ENCODE measurements around the gene MRPS27. TPM values are rescaled to one million over a fixed set of nuclear protein-coding genes. Genes with fewer than 3 reads are reported as not detected.
A peak's percentile ranks its signal among the peaks of the same experiment; 100 is the strongest.

MRPS27 gene
- total and polyA plus RNA-seq, 2 of the 13 experiments (the other 11 are each of a cell fraction or from before 2014, with no cell fraction given) = 71.8 to 115 TPM

DNA sequence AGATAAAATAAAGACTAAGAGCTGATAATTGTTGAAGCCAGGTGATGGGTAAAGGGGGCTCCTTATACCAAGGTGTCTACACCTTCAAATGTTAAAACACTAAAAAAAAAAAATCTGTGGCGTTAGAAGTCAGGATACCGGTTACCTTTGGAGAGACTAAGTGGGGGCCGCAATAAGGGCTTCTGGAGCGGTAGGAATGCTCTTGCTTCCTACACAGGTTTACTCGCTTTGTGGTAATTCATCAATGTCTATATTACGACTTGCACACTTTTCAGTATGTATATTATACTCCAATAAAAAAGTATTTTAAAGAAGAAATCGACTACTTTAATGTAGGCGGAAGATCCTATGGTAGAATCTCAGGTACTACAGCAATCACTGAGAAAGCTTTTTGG is 12.5 kb downstream of the MRPS27 start:
- ChIA-PET POLR2A (interaction anchor here (0.8 to 2.8 kb wide), 12 partner anchors 10 to 65 kb away, joined by 3 to 60 read pairs (median 5); partner anchors contain the start of genes MRPS27 and PTCD2), CTCF (ENCODE audit: low intra/inter-chr PET ratio, low total read pairs) (interaction anchor here (1.2 to 1.7 kb wide), 2 partner anchors 63 to 170 kb away, joined by 6 to 15 read pairs; no protein-coding TSS in a partner anchor)
- intact Hi-C loops (cut with micrococcal nuclease; ENCODE audit: unreplicated experiment) = no loop called here
- Histone ChIP-seq H4K20me1 (ENCODE audit: insufficient read depth, low read length) (no peaks in the 10 kb centered on the region), H3K9me3 (ENCODE audit: low read length) (no peaks in the 10 kb centered on the region), H2AFZ (ENCODE audit: low read length) (no peak overlapping the region), H3K36me3 (replicated peaks in 1 of 2; ENCODE audit: control insufficient read depth in 1 of 2, insufficient read depth in 2 of 2, low read length in 2 of 2) (peaks cover 2 to 28% of the 10 kb centered on the region in 2 experiments; a peak in 4 of 5 replicates), H3K27ac (ENCODE audit: extremely low read length, insufficient read depth, low read length) (peak overlapping the region; percentile 98), H3K27me3 (ENCODE audit: control insufficient read depth in 1 of 2, insufficient read depth in 2 of 2, low read length in 2 of 2) (no peaks in the 10 kb centered on the region), H3K79me2 (ENCODE audit: insufficient read depth, low read length) (peaks cover 51% of the 10 kb centered on the region), H3K4me1 (ENCODE audit: insufficient read depth, low read length) (peaks cover 47% of the 10 kb centered on the region), H3K4me3 (replicated peaks in 1 of 3; ENCODE audit: insufficient read depth in 1 of 3, low read depth in 2 of 3, low read length in 3 of 3) (peak overlapping the region; percentile 76 to 91 (median 80)), H3K4me2 (ENCODE audit: low read depth, low read length) (peak overlapping the region; percentile 80), H3K9ac (ENCODE audit: insufficient read depth, low read depth, low read length) (peak overlapping the region; percentile 96)
- no TSS peak for BruUV-seq (replicated peaks)
- no peak for FAIRE-seq
- ATAC-seq = peak; percentile 1; the same call in 1 of the 3 replicates
- DNase-seq (ENCODE audit: low spot score) = no peak
- TF ChIP-seq NFIC (IDR thresholded peaks at IDR 0.05; ENCODE audit: low read length) = 0 out of 2 replicates have a peak, but pooled peaks have one; percentile 45
- TF ChIP-seq RXRA (CRISPR knock-in tag; IDR thresholded peaks at IDR 0.05) = no peak
- WGBS (ENCODE audit: low lambda C conversion rate) = 6% methylated on average over 8 of the region's 8 CpGs
- in situ Hi-C loops (cut with HindIII; ENCODE audit: extremely low pct_ligation_motif_present, low pct_unique_long_range_greater_than_20kb) = loop anchor here (5.0 to 25.0 kb wide), 2 partner anchors 170 to 520 kb away; no protein-coding TSS in a partner anchor

DNA sequence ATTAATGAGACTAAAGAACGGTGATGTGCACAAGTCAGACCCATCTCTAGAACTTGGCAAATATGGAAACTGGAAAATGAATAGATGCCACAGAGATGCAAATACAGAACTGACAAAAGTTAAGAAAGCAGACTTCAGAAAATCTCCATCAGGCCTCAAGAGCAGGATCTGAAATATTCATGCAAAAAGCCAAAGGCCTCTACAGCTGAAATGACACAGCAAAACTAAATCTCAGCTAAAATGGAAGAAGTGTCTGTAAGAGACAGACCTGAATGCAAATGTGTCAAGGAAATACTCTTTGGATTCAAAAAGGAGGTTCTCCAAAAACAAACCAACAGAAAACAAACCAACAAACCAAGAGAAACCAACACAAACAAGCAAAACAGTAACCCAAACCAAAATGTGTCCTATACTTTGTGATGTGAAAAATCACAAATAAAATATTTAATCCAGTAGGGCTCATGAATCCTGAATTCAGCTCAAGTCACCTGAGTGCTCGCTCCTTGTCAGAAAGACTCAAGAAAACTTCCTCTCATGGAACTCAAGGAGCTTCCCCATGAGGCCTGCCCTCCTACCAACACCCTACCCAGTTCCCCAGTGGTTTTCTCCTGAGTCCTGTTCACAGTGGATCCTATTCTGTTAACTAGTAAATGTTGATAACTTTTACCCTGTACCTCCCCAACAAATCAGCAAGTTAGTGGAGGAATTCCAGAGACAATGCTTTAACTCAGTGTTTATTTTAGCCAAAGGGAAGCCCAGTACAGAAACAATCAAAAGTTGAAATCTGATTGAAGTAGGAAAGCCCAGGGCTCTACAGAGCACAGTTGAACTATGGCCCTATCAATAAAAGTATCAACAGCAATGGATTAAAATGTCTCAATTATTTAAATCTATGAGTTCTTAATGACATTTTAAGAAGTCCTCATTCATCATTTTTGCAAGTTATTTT is 14.6 kb downstream of the MRPS27 start:
- Histone ChIP-seq H3K27ac (ENCODE audit: extremely low read length, insufficient read depth, low read length) (peak overlapping the region; percentile 57), H3K4me2 (ENCODE audit: low read depth, low read length) (peak overlapping the region; percentile 33), H3K9me3 (ENCODE audit: low read length) (no peaks in the 10 kb centered on the region), H3K79me2 (ENCODE audit: insufficient read depth, low read length) (peaks cover 69% of the 10 kb centered on the region), H3K9ac (ENCODE audit: insufficient read depth, low read depth, low read length) (peak overlapping the region; percentile 27), H3K4me3 (replicated peaks in 1 of 3; ENCODE audit: insufficient read depth in 1 of 3, low read depth in 2 of 3, low read length in 3 of 3) (no peak overlapping the region), H3K27me3 (ENCODE audit: control insufficient read depth in 1 of 2, insufficient read depth in 2 of 2, low read length in 2 of 2) (no peaks in the 10 kb centered on the region), H4K20me1 (ENCODE audit: insufficient read depth, low read length) (no peaks in the 10 kb centered on the region), H2AFZ (ENCODE audit: low read length) (no peak overlapping the region), H3K4me1 (ENCODE audit: insufficient read depth, low read length) (peaks cover 52% of the 10 kb centered on the region), H3K36me3 (replicated peaks in 1 of 2; ENCODE audit: control insufficient read depth in 1 of 2, insufficient read depth in 2 of 2, low read length in 2 of 2) (peaks cover 2 to 22% of the 10 kb centered on the region in 2 experiments; a peak in 3 of 5 replicates)
- in situ Hi-C loops (cut with HindIII; ENCODE audit: extremely low pct_ligation_motif_present, low pct_unique_long_range_greater_than_20kb) (loop anchor here (5.0 to 25.0 kb wide), 2 partner anchors 168 to 518 kb away; no protein-coding TSS in a partner anchor), intact Hi-C loops (cut with micrococcal nuclease; ENCODE audit: unreplicated experiment) (no loop called here)
- DNase-seq (ENCODE audit: low spot score) = peak; percentile 16
- POLR2A ChIA-PET = interaction anchor here (1.6 to 2.4 kb wide), 2 partner anchors 13 to 15 kb away, joined by 3 to 7 read pairs; partner anchors contain the start of genes MRPS27 and PTCD2
- ATAC-seq = no peak
- FAIRE-seq = no peak
- TF ChIP-seq SOX6 (IDR thresholded peaks at IDR 0.05) (no peak), SOX6 (CRISPR knock-in tag; IDR thresholded peaks at IDR 0.05) (peak; percentile 50; the same call in 1 of the 2 replicates), SOX13 (IDR thresholded peaks at IDR 0.05) (no peak), SOX13 (CRISPR knock-in tag; conservative IDR thresholded peaks at IDR 0.05 in 1 of 2, IDR thresholded peaks at IDR 0.05 in 1 of 2) (peak in 1 of 2 experiments; percentile 71; a peak in 2 of 4 replicates), PPARG (CRISPR knock-in tag; conservative IDR thresholded peaks at IDR 0.05) (0 out of 2 replicates have a peak, but pooled peaks have one; percentile 19), SOX5 (CRISPR knock-in tag; IDR thresholded peaks at IDR 0.05; ENCODE audit: borderline replicate concordance) (peak; percentile 57; the same call in 1 of the 2 replicates), FOXA3 (CRISPR knock-in tag; IDR thresholded peaks at IDR 0.05) (0 out of 2 replicates have a peak, but pooled peaks have one; percentile 18), NCOA1 (CRISPR knock-in tag; IDR thresholded peaks at IDR 0.05) (no peak)
- TF ChIP-seq, protein P1, sequence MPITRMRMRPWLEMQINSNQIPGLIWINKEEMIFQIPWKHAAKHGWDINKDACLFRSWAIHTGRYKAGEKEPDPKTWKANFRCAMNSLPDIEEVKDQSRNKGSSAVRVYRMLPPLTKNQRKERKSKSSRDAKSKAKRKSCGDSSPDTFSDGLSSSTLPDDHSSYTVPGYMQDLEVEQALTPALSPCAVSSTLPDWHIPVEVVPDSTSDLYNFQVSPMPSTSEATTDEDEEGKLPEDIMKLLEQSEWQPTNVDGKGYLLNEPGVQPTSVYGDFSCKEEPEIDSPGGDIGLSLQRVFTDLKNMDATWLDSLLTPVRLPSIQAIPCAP (CRISPR knock-in tag; IDR thresholded peaks at IDR 0.05; ENCODE audit: low read depth) = no peak
- TF ChIP-seq, protein P2, sequence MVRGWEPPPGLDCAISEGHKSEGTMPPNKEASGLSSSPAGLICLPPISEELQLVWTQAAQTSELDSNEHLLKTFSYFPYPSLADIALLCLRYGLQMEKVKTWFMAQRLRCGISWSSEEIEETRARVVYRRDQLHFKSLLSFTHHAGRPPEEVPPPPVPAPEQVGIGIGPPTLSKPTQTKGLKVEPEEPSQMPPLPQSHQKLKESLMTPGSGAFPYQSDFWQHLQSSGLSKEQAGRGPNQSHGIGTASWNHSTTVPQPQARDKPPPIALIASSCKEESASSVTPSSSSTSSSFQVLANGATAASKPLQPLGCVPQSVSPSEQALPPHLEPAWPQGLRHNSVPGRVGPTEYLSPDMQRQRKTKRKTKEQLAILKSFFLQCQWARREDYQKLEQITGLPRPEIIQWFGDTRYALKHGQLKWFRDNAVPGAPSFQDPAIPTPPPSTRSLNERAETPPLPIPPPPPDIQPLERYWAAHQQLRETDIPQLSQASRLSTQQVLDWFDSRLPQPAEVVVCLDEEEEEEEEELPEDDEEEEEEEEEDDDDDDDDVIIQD (CRISPR knock-in tag; IDR thresholded peaks at IDR 0.05; ENCODE audit: low read depth) = 0 out of 2 replicates have a peak, but pooled peaks have one; percentile 18
- TF ChIP-seq, protein P3, sequence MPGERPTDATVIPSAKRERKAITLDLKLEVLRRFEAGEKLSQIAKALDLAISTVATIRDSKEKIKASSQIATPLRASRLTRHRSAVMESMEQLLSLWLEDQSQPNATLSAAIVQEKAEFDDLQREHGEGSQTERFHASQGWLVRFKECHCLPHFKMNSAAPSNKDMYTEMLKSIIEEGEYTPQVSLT (CRISPR knock-in tag; IDR thresholded peaks at IDR 0.05; ENCODE audit: borderline replicate concordance, low read depth) = no peak
- BruUV-seq (replicated peaks) = no TSS peak
- CTCF ChIA-PET (ENCODE audit: low intra/inter-chr PET ratio, low total read pairs) = no interaction called here
- 100% methylated on average over 2 of the region's 2 CpGs for WGBS (ENCODE audit: low lambda C conversion rate)

Data from HepG2 (cell line).